Testis (tissue), 3 donors: ENCODE measurements around the gene GPT2. TPM values are rescaled to one million over a fixed set of nuclear protein-coding genes. Genes with fewer than 3 reads are reported as not detected.

Experiments used
- DNase-seq: peaks from one replicate; pipeline ENCODE4 v3.0.0-alpha.2; 2019
- H3K27ac ChIP-seq, 2 donors: fragments of 200-600 bp; sonication (generic); one replicate each; pipeline ENCODE4 v1.5.1; 2019
- H3K27me3 ChIP-seq: fragments of 200-600 bp; sonication (generic); one replicate; pipeline ENCODE4 v1.5.1; 2019
- H3K36me3 ChIP-seq: fragments of 200-600 bp; sonication (generic); one replicate; pipeline ENCODE4 v1.5.1; 2017; ENCODE audit warnings: low read depth; ENCODE audit errors: missing control alignments
- H3K4me1 ChIP-seq: fragments of 200-600 bp; sonication (generic); one replicate; pipeline ENCODE4 v1.5.1; 2019
- H3K4me3 ChIP-seq, 2 donors: fragments of 200-600 bp; sonication (generic); one replicate each; pipeline ENCODE4 v1.5.1; 2017 to 2019
- H3K9me3 ChIP-seq: fragments of 200-600 bp; sonication (generic); one replicate; pipeline ENCODE4 v1.5.1; 2017
- CTCF ChIP-seq, 3 experiments: fragments of 450-650 bp in 2 of 3; fragments of 200-600 bp in 1 of 3; sonication (generic) in 1 of 3; IDR thresholded peaks; one replicate each; pipeline ENCODE4 v1.5.1; 2016 to 2019; ENCODE audit warnings: antibody characterized with exemption in 3 of 3, mild to moderate bottlenecking in 2 of 3, moderate library complexity in 1 of 3
- POLR2A ChIP-seq: fragments of 450-650 bp; IDR thresholded peaks from one replicate; pipeline ENCODE4 v1.6.1; 2017; ENCODE audit warnings: antibody characterized with exemption, mild to moderate bottlenecking, moderate library complexity
- WGBS, 2 donors: methylation state at CpG; one replicate each; pipeline ENCODE4 v1.1.5; 2018; 5-methylcytosine and 5-hydroxymethylcytosine counted together
- intact Hi-C: fragments of 100-400 bp; cut with DNase I; formaldehyde crosslinking; loops from one replicate; pipeline ENCODE4 v1.15.1; 2023; ENCODE audit warnings: low total_unique reads
- polyA plus RNA-seq: library from polyadenylated mRNA; stranded (reverse); fragments of 350-450 nt; fragmentation: Illumina TruSeq; extraction: RNeasy Lipid Tissue Mini Kit (QIAGEN cat#74804); gene quantifications from one replicate; pipeline ENCODE4 v1.2.3, GENCODE V29; 2014; ENCODE audit warnings: low read depth, low replicate concordance; ENCODE audit not compliant: insufficient read depth
- total RNA-seq, 2 donors: library from RNA; depleted of rRNA; stranded (reverse); fragments of >200 nt; gene quantifications; one replicate each; pipeline ENCODE4 v1.2.3, GENCODE V29; 2016

The GPT2 gene
- total and polyA plus RNA-seq, 3 donors from 2014 or later, result 38.8 to 80.6 (median 46.6) TPM

GRCh38 chr16:46918905-46919792 lies 35.0 kb downstream of the GPT2 start:
- H3K27ac ChIP-seq, result no peak overlapping the region
- peaks cover 6% of the 10 kb centered on the region for H3K4me1 ChIP-seq

GRCh38 chr16:46920402-46921068 lies 36.4 kb downstream of the GPT2 start:
- no peak for DNase-seq
- intact Hi-C loops, result no loop called here
- H3K4me3 ChIP-seq, result no peak overlapping the region
- H3K27me3 ChIP-seq, result no peaks in the 10 kb centered on the region
- TF ChIP-seq CTCF (IDR thresholded peaks at IDR 0.05) (no peak), POLR2A (no peak)
- no peaks in the 10 kb centered on the region for H3K9me3 ChIP-seq
- no peaks in the 10 kb centered on the region for H3K36me3 ChIP-seq
- H3K27ac ChIP-seq, result no peak overlapping the region
- peaks cover 9% of the 10 kb centered on the region for H3K4me1 ChIP-seq
- 65 to 74% methylated on average over 9 of the region's 9 CpGs for WGBS, 2 donors

More at GRCh38 chr16:46918905-46919792, 35.0 kb downstream of the GPT2 start:
- TF ChIP-seq POLR2A (no peak), CTCF (IDR thresholded peaks at IDR 0.05) (no peak)
- no peak for DNase-seq
- Histone ChIP-seq H3K36me3 (no peaks in the 10 kb centered on the region), H3K9me3 (no peaks in the 10 kb centered on the region), H3K4me3 (no peak overlapping the region), H3K27me3 (no peaks in the 10 kb centered on the region)
- WGBS, 2 donors, result 79 to 81% methylated on average over 21 of the region's 21 CpGs
- intact Hi-C loops, result no loop called here

GRCh38 chr16:46922239-46922638 lies 38.1 kb downstream of the GPT2 start:
- Histone ChIP-seq H3K9me3 (no peaks in the 10 kb centered on the region), H3K27ac (no peak overlapping the region), H3K4me3 (no peak overlapping the region), H3K27me3 (no peaks in the 10 kb centered on the region), H3K36me3 (no peaks in the 10 kb centered on the region), H3K4me1 (peaks cover 9% of the 10 kb centered on the region)
- no peak for DNase-seq
- WGBS, 2 donors, result 93 to 95% methylated on average over 10 of the region's 10 CpGs
- TF ChIP-seq POLR2A, result no peak
- TF ChIP-seq CTCF (IDR thresholded peaks at IDR 0.05), result no peak
- intact Hi-C loops, result no loop called here

GRCh38 chr16:46923513-46924295 lies 39.5 kb downstream of the GPT2 start:
- TF ChIP-seq POLR2A (no peak), CTCF (IDR thresholded peaks at IDR 0.05) (no peak)
- intact Hi-C loops, result no loop called here
- peak; percentile 45 for DNase-seq
- Histone ChIP-seq H3K4me3 (no peak overlapping the region), H3K36me3 (no peaks in the 10 kb centered on the region), H3K27ac (no peak overlapping the region), H3K4me1 (peaks cover 10% of the 10 kb centered on the region), H3K9me3 (no peaks in the 10 kb centered on the region), H3K27me3 (no peaks in the 10 kb centered on the region)
- 57% methylated on average over 11 to 19 of the region's 19 CpGs for WGBS, 2 donors
